Fibroblast of lung (primary cell): ENCODE measurements around the gene SNX30.

Experiments
- CTCF ChIP-seq, 2 donors: IDR thresholded peaks in 1 of 2; conservative IDR thresholded peaks in 1 of 2; 1 replicate in 1 of 2; 2 replicates in 1 of 2; pipeline ENCODE4 v1.5.1; 2011 to 2012; ENCODE audit warnings: low read length in 2 of 2, control low read depth in 1 of 2, inconsistent platforms in 1 of 2, low read depth in 1 of 2, mild to moderate bottlenecking in 1 of 2
- EZH2 ChIP-seq: IDR thresholded peaks from 2 replicates; pipeline ENCODE4 v1.5.1; 2012; ENCODE audit warnings: low read length, control low read depth, mild to moderate bottlenecking; ENCODE audit errors: missing control alignments

DNA sequence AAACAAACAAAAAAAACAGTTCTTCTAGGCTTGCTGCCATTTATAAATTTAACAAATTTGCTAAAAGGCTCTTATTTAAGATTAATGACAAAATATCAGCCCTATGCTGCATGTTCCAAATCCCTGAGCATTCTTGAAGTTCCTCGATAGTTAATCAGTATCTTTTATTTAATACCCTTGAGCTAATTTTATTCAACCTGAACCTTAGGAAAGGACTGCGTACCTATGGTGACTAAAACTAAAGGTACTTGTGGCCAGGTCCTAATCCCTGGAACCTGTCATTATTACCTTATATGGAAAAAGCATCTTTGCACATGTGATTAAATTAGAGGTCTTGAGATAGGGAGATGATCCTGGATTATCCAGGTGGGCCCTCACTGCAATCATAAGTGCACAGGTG lies 22.2 kb upstream of the SNX30 start:
- no peak for TF ChIP-seq CTCF (conservative IDR thresholded peaks at IDR 0.05 in 1 of 2, IDR thresholded peaks at IDR 0.05 in 1 of 2; ENCODE audit: low read depth in 1 of 2, low read length in 2 of 2)
- no peak for TF ChIP-seq EZH2
